GM18870 (cell line): ENCODE data around the gene NF2.

Experiments used
- ATAC-seq: cut with Tn5 transposase; IDR thresholded peaks from one replicate; pipeline ENCODE4 v1.9.1; 2021; ENCODE audit warnings: moderate library complexity; ENCODE audit not compliant: unreplicated experiment

NF2 gene

DNA sequence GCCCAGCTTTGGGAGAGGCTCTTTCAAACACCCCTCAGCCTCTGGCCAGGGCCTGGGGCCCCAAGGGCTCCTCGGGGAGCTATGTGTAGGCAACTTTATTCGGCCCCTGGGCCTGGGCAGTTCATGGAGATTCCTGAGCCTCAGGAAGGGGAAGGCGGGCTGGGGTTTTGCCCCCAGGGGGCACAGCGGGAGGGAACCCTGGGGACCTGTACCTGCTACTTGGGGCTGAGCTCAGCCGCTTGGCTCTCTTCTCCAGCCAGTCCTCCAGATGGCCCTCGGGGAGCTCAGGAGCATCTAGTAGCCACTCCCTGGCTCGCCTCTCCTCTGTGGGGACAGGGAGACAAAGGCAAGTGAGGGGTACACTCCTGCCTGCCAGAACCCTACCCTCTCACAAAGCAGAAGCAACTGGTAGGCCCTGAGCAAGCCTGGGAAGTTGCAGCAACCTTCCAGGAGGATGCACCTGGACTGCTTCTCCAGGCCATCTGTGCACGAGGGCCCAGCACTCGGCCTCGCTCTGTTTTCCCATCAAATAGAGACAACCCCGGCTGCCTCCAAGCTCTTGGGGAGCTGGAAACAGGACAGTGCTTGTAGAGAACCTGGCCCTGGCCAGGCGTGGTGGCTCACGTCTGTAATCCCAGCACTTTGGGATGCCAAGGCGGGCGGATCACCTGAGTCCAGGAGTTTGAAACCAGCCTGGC lies 134.8 kb downstream of the NF2 start:
- no peak for ATAC-seq

DNA sequence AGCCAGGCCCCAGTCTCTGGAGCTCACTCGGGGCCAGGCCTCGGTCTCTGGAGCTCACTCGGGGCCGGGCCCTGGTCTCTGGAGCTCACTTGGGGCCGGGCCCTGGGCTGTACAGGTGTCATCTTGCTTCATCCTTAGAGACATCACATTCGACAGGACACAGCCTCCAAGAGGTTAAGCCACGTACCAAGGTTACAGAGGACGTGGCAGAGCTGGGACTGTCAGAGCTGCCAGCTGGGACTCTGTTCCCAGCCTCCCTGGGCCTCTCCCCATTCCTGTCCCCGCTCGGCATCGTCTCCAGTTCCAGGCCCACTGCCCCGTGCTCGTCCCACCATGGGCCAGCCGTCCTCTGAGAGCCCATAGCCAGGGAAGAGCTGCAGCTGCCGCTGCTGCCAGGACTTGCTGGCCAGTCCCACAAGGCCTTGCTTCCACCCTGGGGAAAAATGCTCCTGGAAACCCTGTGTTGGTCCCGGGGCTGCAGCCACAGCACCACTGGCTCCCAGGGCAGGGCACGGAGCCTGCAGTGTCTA lies 136.0 kb downstream of the NF2 start:
- ATAC-seq = no peak

DNA sequence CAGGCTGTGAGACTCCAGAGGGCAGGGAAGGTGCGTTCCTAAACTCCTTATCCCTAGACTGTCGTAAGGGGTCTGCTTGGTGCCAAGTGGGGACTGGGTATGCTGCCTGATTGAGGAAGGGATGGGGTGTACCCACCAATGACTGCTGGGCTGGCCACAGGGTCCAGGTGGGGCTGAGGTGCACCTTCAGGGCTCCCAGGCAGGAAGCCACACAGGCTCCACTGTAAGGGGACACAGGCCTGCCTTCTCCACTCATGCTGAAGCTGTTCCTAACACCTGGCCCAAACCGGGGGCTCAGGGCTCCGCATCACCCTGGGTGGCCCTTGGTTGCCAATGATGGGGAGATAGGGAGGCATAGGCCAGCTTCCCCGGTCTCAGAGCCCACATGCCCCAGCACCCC lies 136.8 kb downstream of the NF2 start:
- ATAC-seq = no peak

DNA sequence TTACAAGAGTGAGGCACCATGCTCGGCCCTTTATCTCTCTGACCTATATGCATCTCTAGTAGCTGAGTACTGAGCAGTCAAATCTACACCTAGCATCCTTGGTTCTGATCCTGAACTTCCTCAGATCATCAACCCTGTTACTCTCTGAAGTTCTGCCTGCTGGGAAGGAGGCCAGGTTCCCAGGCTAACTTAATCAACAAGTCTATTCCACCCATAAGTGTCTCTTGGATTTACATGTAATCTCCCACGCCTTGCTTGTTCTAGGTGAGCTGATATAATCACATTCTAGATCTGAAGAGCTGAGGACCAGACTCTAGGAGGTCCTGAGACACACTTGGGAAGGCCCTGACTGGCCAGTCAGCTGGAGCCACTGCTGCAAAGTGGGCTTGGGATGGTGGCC lies 138.5 kb downstream of the NF2 start:
- no peak for ATAC-seq

DNA sequence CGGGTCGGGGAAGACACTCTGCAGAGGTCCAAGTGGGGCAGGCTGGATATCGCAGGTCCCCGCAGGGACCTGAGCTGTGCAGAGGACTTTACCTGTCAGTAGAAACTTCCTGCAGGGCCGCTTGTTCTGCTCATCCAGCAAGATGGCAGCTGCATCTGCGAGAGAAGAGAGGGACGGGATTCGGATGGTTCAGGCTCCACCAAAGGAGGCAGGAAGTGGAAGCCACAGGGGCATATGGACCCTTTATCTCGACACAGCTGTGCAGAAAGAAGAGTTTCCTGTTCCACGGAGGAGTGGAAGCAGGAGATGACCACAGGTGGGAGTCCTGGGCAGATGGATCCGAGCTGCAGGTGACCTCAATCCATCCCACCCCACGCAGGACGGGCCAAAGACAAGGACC lies 138.9 kb downstream of the NF2 start:
- no peak for ATAC-seq

DNA sequence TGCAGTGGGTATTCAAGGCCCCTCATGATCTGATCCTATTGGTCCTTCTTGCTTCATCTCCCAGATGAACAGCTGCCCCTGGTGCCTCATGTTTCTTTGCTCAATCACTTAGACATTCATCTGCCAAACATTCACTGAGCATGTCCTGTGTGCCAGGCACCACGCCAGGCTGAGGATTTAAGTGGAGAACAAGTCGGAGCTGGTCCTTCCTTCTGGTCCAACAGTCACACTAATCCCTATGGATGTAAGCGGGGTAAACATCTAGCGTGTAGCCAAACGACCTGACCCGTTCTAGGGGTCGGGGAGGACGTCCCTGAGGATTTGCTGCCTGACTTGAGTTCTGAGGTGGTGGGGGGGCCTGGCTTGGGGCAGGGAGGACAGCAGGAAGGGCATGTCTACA lies 141.5 kb downstream of the NF2 start:
- no peak for ATAC-seq

DNA sequence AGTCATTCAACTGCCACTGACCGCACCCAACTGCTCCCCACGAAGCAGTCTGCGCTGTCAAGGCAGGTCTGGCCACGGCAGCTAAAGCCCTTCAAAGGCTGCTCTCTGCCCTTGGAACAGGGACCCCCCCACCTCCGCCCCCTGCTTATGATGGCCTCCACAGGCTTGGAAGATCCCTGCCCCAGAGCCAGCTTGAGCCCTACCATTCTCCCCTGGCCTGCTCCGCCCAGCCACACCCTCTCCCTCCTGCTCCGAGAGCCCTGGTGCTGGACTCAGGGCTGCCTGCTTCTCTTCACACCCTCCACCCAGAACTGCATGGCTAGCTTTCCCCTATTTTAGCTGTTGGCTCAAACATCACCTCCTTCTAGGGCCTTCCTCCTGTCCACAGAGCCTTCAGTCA lies 144.4 kb downstream of the NF2 start:
- ATAC-seq = no peak
